Ascending aorta (tissue), 2 donors: ENCODE data around the gene SUGT1. TPM values are rescaled to one million over a fixed set of nuclear protein-coding genes. Genes with fewer than 3 reads are reported as not detected.
"Not testable (repeated sequence)": the region's sequence is repeated elsewhere in the genome, so short reads cannot be mapped to it uniquely, and the experiment has no call there.

Source experiments
- DNase-seq, 2 donors: peaks; one replicate each; pipeline ENCODE4 v3.0.0-alpha.2; 2019; ENCODE audit warnings: low spot score in 2 of 2
- H3K27ac ChIP-seq, 2 donors: fragments of 200-600 bp; sonication (generic); one replicate each; pipeline ENCODE4 v1.5.1; 2016 to 2017; ENCODE audit warnings: mild to moderate bottlenecking in 1 of 2
- H3K27me3 ChIP-seq: fragments of 200-600 bp; sonication (generic); one replicate; pipeline ENCODE4 v1.5.1; 2017
- H3K36me3 ChIP-seq, 2 donors: fragments of 200-600 bp; sonication (generic); one replicate each; pipeline ENCODE4 v1.5.1; 2016
- H3K4me1 ChIP-seq, 2 donors: fragments of 200-600 bp; sonication (generic); one replicate each; pipeline ENCODE4 v1.5.1; 2016 to 2017; ENCODE audit warnings: mild to moderate bottlenecking in 1 of 2
- H3K4me3 ChIP-seq, 2 donors: fragments of 200-600 bp; sonication (generic); one replicate each; pipeline ENCODE4 v1.5.1; 2016 to 2017; ENCODE audit warnings: mild to moderate bottlenecking in 1 of 2
- H3K9me3 ChIP-seq, 2 donors: fragments of 200-600 bp; sonication (generic); one replicate each; pipeline ENCODE4 v1.5.1; 2016
- CTCF ChIP-seq, 3 experiments: fragments of 200-600 bp in 2 of 3; fragments of 450-650 bp in 1 of 3; sonication (generic) in 2 of 3; IDR thresholded peaks; one replicate each; pipeline ENCODE4 v1.5.1; 2016 to 2019; ENCODE audit warnings: antibody characterized with exemption in 3 of 3, mild to moderate bottlenecking in 1 of 3, moderate library complexity in 1 of 3
- intact Hi-C: fragments of 100-400 bp; cut with DNase I; formaldehyde crosslinking; loops from one replicate; pipeline ENCODE4 v1.15.1; 2023
- total RNA-seq: library from RNA; depleted of rRNA; stranded (reverse); fragments of >200 nt; gene quantifications from one replicate; pipeline ENCODE4 v1.1.0, GENCODE V29; 2016

The SUGT1 gene
- total RNA-seq, 1 donor from 2014 or later, result 8.8 TPM

GRCh38 chr13:52615812-52616211, 36.8 kb upstream of the SUGT1 start:
- peaks cover 0 to 5% of the 10 kb centered on the region in 2 donors for H3K4me1 ChIP-seq
- no peaks in the 10 kb centered on the region for H3K27me3 ChIP-seq
- H3K27ac ChIP-seq, result no peak overlapping the region
- TF ChIP-seq CTCF (IDR thresholded peaks at IDR 0.05), result no peak
- no peaks in the 10 kb centered on the region for H3K36me3 ChIP-seq
- no peak for DNase-seq
- intact Hi-C loops, result loop anchor here (2.0 kb wide), 1 partner anchor 37 kb away; the partner anchor contains the start of gene SUGT1
- H3K4me3 ChIP-seq, result no peak overlapping the region
- H3K9me3 ChIP-seq, result no peaks in the 10 kb centered on the region

- no peaks in the 10 kb centered on the region for H3K27me3 ChIP-seq
- intact Hi-C loops, result loop anchor here (1.0 to 2.0 kb wide), 2 partner anchors 18 to 35 kb away; partner anchors contain the start of gene SUGT1
- peak; percentile 21 to 91 for DNase-seq
- H3K36me3 ChIP-seq, result peaks cover under 1 to 2% of the 10 kb centered on the region in 2 donors
- H3K9me3 ChIP-seq, result no peaks in the 10 kb centered on the region
- peak overlapping the region; percentile 76 to 88 for H3K27ac ChIP-seq
- peak overlapping the region; percentile 77 to 87 for H3K4me3 ChIP-seq
- TF ChIP-seq CTCF (IDR thresholded peaks at IDR 0.05), result peak in 1 of 3 experiments; percentile 3
- peaks cover 0 to 5% of the 10 kb centered on the region in 2 donors for H3K4me1 ChIP-seq
Observed at GRCh38 chr13:52617070-52618060, 35.3 kb upstream of the SUGT1 start.

GRCh38 chr13:52631083-52631690, 21.4 kb upstream of the SUGT1 start:
- H3K27me3 ChIP-seq, H3K4me1 ChIP-seq, DNase-seq, H3K9me3 ChIP-seq, H3K4me3 ChIP-seq, H3K27ac ChIP-seq, intact Hi-C loops: not testable (repeated sequence)
- peaks cover 13 to 20% of the 10 kb centered on the region in 2 donors for H3K36me3 ChIP-seq

- TF ChIP-seq CTCF (IDR thresholded peaks at IDR 0.05), result no peak
- Histone ChIP-seq H3K27me3 (no peaks in the 10 kb centered on the region), H3K36me3 (peaks cover 7 to 34% of the 10 kb centered on the region in 2 donors), H3K27ac (no peak overlapping the region), H3K4me1 (no peaks in the 10 kb centered on the region), H3K9me3 (no peaks in the 10 kb centered on the region), H3K4me3 (no peak overlapping the region)
- intact Hi-C loops, result no loop called here
- DNase-seq, result no peak
Observed at GRCh38 chr13:52638666-52639328, 13.8 kb upstream of the SUGT1 start.

- Histone ChIP-seq H3K36me3 (peaks cover 7 to 34% of the 10 kb centered on the region in 2 donors), H3K4me1 (no peaks in the 10 kb centered on the region), H3K27ac (no peak within 1 kb of the TSS)
Observed at GRCh38 chr13:52642131-52642530, 10.5 kb upstream of the SUGT1 start, which contains the start of gene HNRNPA1L2. Gene HNRNPA1L2 (plus strand): TSS chr13:52642431. CDS start chr13:52642493, 62 bp downstream.

More at GRCh38 chr13:52642131-52642530, 10.5 kb upstream of the SUGT1 start, which contains the start of gene HNRNPA1L2:
- Histone ChIP-seq H3K9me3 (no peaks in the 10 kb centered on the region), H3K27me3 (no peaks in the 10 kb centered on the region), H3K4me3 (no peak within 1 kb of the TSS)
- TF ChIP-seq CTCF (IDR thresholded peaks at IDR 0.05), result no peak
- no peak for DNase-seq
- intact Hi-C loops, result no loop called here
